Panc1 (cell line): ENCODE data around the gene KCTD13. TPM values are rescaled to one million over a fixed set of nuclear protein-coding genes. Genes with fewer than 3 reads are reported as not detected.
A peak's percentile ranks its signal among the peaks of the same experiment; 100 is the strongest.

ENCODE experiments used
- ATAC-seq: fragments of 200-7000 bp; cut with Tn5 transposase; 2 replicates; pipeline ENCODE4 v1.9.1; 2020; ENCODE audit warnings: mild to moderate bottlenecking, moderate library complexity
- BruUV-seq: library from RNA; stranded (reverse); fragments of 400-500 nt; replicated peaks from 2 replicates; lab custom pipeline; 2021; lab: Mats Ljungman, UMichigan
- CTCF ChIA-PET: fragments of 300-600 bp; sonication (Branson Sonifier 250); formaldehyde crosslinking; loops from one replicate; lab custom pipeline; 2022; ENCODE audit warnings: antibody characterized with exemption; lab: Charles Lee
- POLR2A ChIA-PET: fragments of 300-600 bp; sonication (Branson Sonifier 250); formaldehyde crosslinking; loops from one replicate; lab custom pipeline; 2022; ENCODE audit warnings: antibody characterized with exemption; lab: Charles Lee
- DNase-seq: peaks from one replicate; pipeline ENCODE4 v3.0.0-alpha.2; 2010; ENCODE audit warnings: low read depth, low spot score
- H3K27ac ChIP-seq: 2 replicates; pipeline ENCODE4 v1.5.1; 2011; ENCODE audit warnings: mild to moderate bottlenecking, low read length, inconsistent platforms
- H3K27me3 ChIP-seq: fragments of 200-500 bp; sonication (Bioruptor generic); 2 replicates; pipeline ENCODE4 v1.6.0; 2014; ENCODE audit warnings: low read length, inconsistent platforms; ENCODE audit not compliant: control insufficient read depth, insufficient read depth
- H3K36me3 ChIP-seq: fragments of 200-500 bp; sonication (Bioruptor generic); 2 replicates; pipeline ENCODE4 v1.5.1; 2014; ENCODE audit warnings: inconsistent platforms, mild to moderate bottlenecking, low read length, moderate library complexity; ENCODE audit not compliant: control insufficient read depth, insufficient read depth
- H3K4me1 ChIP-seq: 2 replicates; pipeline ENCODE4 v1.5.1; 2011; ENCODE audit warnings: inconsistent platforms, mild to moderate bottlenecking, low read length, moderate library complexity; ENCODE audit not compliant: control insufficient read depth, insufficient read depth
- H3K4me3 ChIP-seq, 2 experiments: 2 replicates each; pipeline ENCODE4 v1.5.1; 2011 to 2012; ENCODE audit warnings: low read depth in 2 of 2, low read length in 2 of 2, mild to moderate bottlenecking in 2 of 2, inconsistent platforms in 1 of 2, moderate library complexity in 1 of 2
- H3K9me3 ChIP-seq: fragments of 200-500 bp; sonication (Bioruptor generic); 2 replicates; pipeline ENCODE4 v1.5.1; 2014; ENCODE audit warnings: low read depth, mild to moderate bottlenecking, inconsistent platforms, low read length, moderate library complexity; ENCODE audit not compliant: control insufficient read depth, insufficient read depth
- CTCF ChIP-seq: fragments of 450-650 bp; IDR thresholded peaks from 2 replicates; pipeline ENCODE4 v1.5.1; 2017; ENCODE audit warnings: mild to moderate bottlenecking
- POLR2AphosphoS5 ChIP-seq: IDR thresholded peaks from 2 replicates; pipeline ENCODE4 v1.6.1; 2012; ENCODE audit warnings: mild to moderate bottlenecking, low read depth, low read length, moderate library complexity
- REST ChIP-seq, 2 experiments: IDR thresholded peaks; 2 replicates each; pipeline ENCODE4 v1.6.1; 2011 to 2012; ENCODE audit warnings: low read depth in 2 of 2, control low read depth in 1 of 2, low read length in 1 of 2, mild to moderate bottlenecking in 1 of 2, moderate library complexity in 1 of 2; ENCODE audit not compliant: insufficient read depth in 1 of 2
- SIN3A ChIP-seq: IDR thresholded peaks from 2 replicates; pipeline ENCODE4 v1.6.1; 2012; ENCODE audit warnings: low read depth, mild to moderate bottlenecking, low read length, moderate library complexity, borderline replicate concordance; ENCODE audit not compliant: insufficient read depth
- TCF7L2 ChIP-seq: IDR thresholded peaks from 2 replicates; pipeline ENCODE4 v1.6.1; 2011; ENCODE audit warnings: mild to moderate bottlenecking, low read depth, low read length, inconsistent platforms
- in situ Hi-C: cut with HindIII; loops from 2 replicates; pipeline ENCODE4 v1.10.0; 2016; ENCODE audit warnings: low sequenced_read_pairs, low pct_unique_long_range_greater_than_20kb
- intact Hi-C: fragments of 100-400 bp; cut with micrococcal nuclease; formaldehyde crosslinking; loops from one replicate; pipeline ENCODE4 v1.10.0; 2022; ENCODE audit not compliant: unreplicated experiment
- total RNA-seq: library from RNA; stranded (reverse); gene quantifications from one replicate; pipeline ENCODE4 v1.2.1, GENCODE V29; 2021; ENCODE audit not compliant: unreplicated experiment

KCTD13 gene
- total RNA-seq, 1 experiment from 2014 or later: 45.7 TPM

GRCh38 chr16:29904947-29905346 lies 21.1 kb downstream of the KCTD13 start:
- TF ChIP-seq SIN3A: no peak
- no peak for TF ChIP-seq REST (IDR thresholded peaks at IDR 0.05; ENCODE audit: insufficient read depth in 1 of 2, low read depth in 2 of 2, low read length in 1 of 2)
- 0 out of 2 replicates have a peak, but pooled peaks have one; percentile 12 for TF ChIP-seq POLR2AphosphoS5
- intact Hi-C loops (no loop called here), in situ Hi-C loops (no loop called here)
- no peaks in the 10 kb centered on the region for H3K27me3 ChIP-seq
- no TSS peak for BruUV-seq
- H3K4me3 ChIP-seq: no peak overlapping the region
- H3K36me3 ChIP-seq: no peaks in the 10 kb centered on the region
- ATAC-seq: no peak
- ChIA-PET CTCF (no interaction called here), POLR2A (interaction anchor here (0.8 kb wide), 1 partner anchor 68 kb away, joined by 3 read pairs; the partner anchor contains the start of gene TAOK2)
- no peak for DNase-seq
- no peaks in the 10 kb centered on the region for H3K4me1 ChIP-seq
- no peak overlapping the region for H3K27ac ChIP-seq
- no peaks in the 10 kb centered on the region for H3K9me3 ChIP-seq

- Histone ChIP-seq H3K9me3 (no peaks in the 10 kb centered on the region), H3K4me1 (peaks cover 3% of the 10 kb centered on the region; the same call in 1 of the 2 replicates), H3K27me3 (no peaks in the 10 kb centered on the region), H3K4me3 (no peak overlapping the region), H3K36me3 (no peaks in the 10 kb centered on the region), H3K27ac (no peak overlapping the region)
- in situ Hi-C loops: no loop called here
- ChIA-PET CTCF (no interaction called here), POLR2A (interaction anchor here (0.7 kb wide), 1 partner anchor 58 kb away, joined by 4 read pairs; no protein-coding TSS in a partner anchor)
- no peak for DNase-seq
- no peak for TF ChIP-seq CTCF
- no peak for TF ChIP-seq REST (IDR thresholded peaks at IDR 0.05; ENCODE audit: insufficient read depth in 1 of 2, low read depth in 2 of 2, low read length in 1 of 2)
- no peak for TF ChIP-seq SIN3A
- TF ChIP-seq POLR2AphosphoS5: no peak
- no peak for TF ChIP-seq TCF7L2
- TSS peak; percentile 56 for BruUV-seq
- intact Hi-C loops: no loop called here
- no peak for ATAC-seq
Measured at GRCh38 chr16:29903590-29903989, 22.4 kb downstream of the KCTD13 start.
